DND-41 (cell line): Measurements from ENCODE around the gene TMEM202.

ENCODE experiments used
- EZH2 ChIP-seq: IDR thresholded peaks from 3 replicates; pipeline ENCODE4 v1.6.1; 2012; ENCODE audit warnings: borderline replicate concordance, low read depth, mild to moderate bottlenecking, moderate library complexity, low read length, inconsistent platforms; ENCODE audit not compliant: severe bottlenecking
- TF ChIP-seq, protein P1 (sequence below): IDR thresholded peaks from 2 replicates; pipeline ENCODE4 v1.5.1; 2012; ENCODE audit warnings: borderline replicate concordance, low read length, moderate library complexity, mild to moderate bottlenecking; ENCODE audit not compliant: poor library complexity, severe bottlenecking; ENCODE audit errors: extremely low read depth

DNA sequence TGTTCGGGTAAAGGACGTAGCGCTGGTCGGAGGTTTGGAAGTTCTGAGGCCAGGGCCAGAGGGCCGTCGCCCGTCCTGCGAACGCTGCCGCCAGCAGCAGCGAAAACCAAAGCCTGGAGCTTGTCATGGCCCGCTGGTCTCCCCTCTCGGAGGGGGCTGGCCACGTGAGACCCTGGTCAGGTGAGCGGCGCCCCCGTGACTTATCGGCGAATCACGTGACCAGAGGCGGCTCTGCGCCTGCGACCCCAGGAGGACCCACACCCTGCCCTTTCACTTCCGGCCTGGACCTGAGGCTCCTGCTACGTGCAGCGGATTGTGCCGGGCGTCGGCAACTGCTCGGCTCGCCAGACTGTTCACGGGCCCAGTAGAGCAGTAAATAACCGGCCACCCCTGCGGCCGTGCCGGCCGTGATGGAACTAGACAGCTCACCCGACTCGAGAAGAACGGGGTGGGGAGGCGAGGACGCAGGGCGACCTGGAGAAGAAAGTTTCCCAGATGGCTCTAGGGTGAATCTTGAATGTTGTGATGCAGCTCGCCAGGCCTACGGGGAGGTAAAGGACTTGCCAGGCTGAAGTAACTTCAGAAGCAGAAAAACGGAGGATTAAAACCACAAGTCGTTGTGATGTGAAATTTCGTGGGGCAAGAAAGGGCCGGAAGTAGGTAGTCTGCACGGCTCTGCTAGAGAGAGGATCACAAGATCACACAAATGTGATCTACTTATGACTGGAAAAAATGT lies 22.1 kb upstream of the TMEM202 start, which contains the start of gene HEXA:
- no peak for TF ChIP-seq EZH2
- TF ChIP-seq, protein P1, sequence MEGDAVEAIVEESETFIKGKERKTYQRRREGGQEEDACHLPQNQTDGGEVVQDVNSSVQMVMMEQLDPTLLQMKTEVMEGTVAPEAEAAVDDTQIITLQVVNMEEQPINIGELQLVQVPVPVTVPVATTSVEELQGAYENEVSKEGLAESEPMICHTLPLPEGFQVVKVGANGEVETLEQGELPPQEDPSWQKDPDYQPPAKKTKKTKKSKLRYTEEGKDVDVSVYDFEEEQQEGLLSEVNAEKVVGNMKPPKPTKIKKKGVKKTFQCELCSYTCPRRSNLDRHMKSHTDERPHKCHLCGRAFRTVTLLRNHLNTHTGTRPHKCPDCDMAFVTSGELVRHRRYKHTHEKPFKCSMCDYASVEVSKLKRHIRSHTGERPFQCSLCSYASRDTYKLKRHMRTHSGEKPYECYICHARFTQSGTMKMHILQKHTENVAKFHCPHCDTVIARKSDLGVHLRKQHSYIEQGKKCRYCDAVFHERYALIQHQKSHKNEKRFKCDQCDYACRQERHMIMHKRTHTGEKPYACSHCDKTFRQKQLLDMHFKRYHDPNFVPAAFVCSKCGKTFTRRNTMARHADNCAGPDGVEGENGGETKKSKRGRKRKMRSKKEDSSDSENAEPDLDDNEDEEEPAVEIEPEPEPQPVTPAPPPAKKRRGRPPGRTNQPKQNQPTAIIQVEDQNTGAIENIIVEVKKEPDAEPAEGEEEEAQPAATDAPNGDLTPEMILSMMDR: no peak
